ENCODE measurements around the gene MSL3B.

MSL3B gene

DNA sequence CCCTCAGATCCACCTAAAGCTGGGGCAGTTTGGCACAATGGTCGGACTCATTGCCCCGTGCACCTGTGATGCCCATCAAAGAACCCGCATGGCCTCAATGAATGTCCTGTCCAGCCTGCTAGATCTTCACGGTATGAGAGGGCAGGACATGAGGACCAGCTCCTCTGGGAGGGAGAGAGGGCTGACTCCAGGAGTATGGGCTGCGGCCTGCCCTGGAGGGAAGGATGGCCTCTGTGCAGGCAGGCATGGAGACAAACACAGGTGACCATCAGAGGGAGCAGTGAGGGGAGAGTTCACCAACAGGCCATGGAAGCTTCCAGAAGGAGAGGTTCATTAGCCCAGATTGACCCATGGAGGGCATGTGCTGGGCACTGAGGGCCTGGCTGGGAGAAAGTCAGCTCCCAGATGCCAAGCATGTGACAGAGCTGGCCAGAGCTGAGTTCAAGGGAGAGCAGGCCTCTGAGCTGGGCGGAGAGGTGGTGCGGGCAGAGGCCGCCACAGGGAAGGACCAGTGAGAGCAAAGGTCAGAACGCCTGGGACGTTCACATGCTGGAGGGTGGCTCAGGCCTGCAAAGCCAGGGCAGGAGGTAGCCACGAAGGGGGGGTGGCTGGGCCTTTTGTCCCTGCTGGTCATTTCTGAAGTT is 50.1 kb downstream of the MSL3B start:
- no peak overlapping the region for H3K9ac ChIP-seq
- H3K27me3 ChIP-seq: no peaks in the 10 kb centered on the region
- no peaks in the 10 kb centered on the region for H3F3A ChIP-seq (ENCODE audit: low read depth)
- no peaks in the 10 kb centered on the region for H3K79me2 ChIP-seq (ENCODE audit: low read depth)
- TF ChIP-seq, protein P1, sequence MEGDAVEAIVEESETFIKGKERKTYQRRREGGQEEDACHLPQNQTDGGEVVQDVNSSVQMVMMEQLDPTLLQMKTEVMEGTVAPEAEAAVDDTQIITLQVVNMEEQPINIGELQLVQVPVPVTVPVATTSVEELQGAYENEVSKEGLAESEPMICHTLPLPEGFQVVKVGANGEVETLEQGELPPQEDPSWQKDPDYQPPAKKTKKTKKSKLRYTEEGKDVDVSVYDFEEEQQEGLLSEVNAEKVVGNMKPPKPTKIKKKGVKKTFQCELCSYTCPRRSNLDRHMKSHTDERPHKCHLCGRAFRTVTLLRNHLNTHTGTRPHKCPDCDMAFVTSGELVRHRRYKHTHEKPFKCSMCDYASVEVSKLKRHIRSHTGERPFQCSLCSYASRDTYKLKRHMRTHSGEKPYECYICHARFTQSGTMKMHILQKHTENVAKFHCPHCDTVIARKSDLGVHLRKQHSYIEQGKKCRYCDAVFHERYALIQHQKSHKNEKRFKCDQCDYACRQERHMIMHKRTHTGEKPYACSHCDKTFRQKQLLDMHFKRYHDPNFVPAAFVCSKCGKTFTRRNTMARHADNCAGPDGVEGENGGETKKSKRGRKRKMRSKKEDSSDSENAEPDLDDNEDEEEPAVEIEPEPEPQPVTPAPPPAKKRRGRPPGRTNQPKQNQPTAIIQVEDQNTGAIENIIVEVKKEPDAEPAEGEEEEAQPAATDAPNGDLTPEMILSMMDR (IDR thresholded peaks at IDR 0.05): no peak
- TF ChIP-seq EZH2 (IDR thresholded peaks at IDR 0.05): no peak
- no peak for TF ChIP-seq EZH2phosphoT487 (IDR thresholded peaks at IDR 0.05)
- no peak overlapping the region for H3K27ac ChIP-seq
- H3K27me3 Mint-ChIP-seq (ENCODE audit: insufficient read depth, low read depth): peaks cover 4% of the 10 kb centered on the region
- H3K4me3 Mint-ChIP-seq: no peak overlapping the region
- peaks cover 10% of the 10 kb centered on the region for H3K4me1 Mint-ChIP-seq
- no peak overlapping the region for H2AFZ ChIP-seq (replicated peaks)
- no peaks in the 10 kb centered on the region for H3K9me3 ChIP-seq (ENCODE audit: low read depth)
- no peak overlapping the region for H3K4me2 ChIP-seq
- no peak overlapping the region for H3K4me3 ChIP-seq
- no peaks in the 10 kb centered on the region for H3K36me3 ChIP-seq
- DNase-seq (ENCODE audit: low spot score): no peak
- no peak overlapping the region for H3K27ac Mint-ChIP-seq
- H4K20me1 ChIP-seq (ENCODE audit: low read depth): no peaks in the 10 kb centered on the region
- no peaks in the 10 kb centered on the region for H3K36me3 Mint-ChIP-seq
- H3K9me3 Mint-ChIP-seq: no peaks in the 10 kb centered on the region
- H3K4me1 ChIP-seq: no peaks in the 10 kb centered on the region

DNA sequence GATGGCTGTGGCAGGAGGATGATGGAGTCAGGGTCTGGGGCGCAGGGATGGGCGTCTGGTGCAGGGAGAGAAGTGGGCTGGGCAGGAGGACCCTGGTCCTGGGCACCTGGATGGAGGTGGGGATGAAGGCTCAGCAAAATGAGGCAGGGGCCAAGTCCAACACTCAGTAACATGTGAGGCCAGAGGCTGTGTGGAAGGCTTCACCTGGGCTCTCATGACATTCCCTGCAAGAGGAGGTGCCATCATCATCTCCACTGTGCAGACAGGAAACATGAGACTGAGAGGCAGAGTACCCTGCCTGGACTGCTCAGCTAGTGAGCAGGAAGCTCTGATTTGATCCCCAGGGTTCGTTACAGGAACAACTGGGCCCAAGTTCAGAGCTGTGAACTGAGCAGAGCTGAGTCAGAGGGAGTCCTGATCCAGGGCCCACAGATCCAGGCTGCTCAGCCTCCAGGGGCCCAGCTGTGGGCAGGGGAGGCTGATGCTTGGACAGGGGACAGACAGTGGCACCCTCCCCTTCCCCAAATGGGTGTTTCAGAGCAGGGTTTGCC is 50.8 kb downstream of the MSL3B start:
- Histone ChIP-seq H3K4me1 (no peaks in the 10 kb centered on the region), H3K4me2 (no peak overlapping the region), H3F3A (ENCODE audit: low read depth) (no peaks in the 10 kb centered on the region), H3K9ac (no peak overlapping the region), H3K4me3 (no peak overlapping the region), H3K27me3 (no peaks in the 10 kb centered on the region), H3K36me3 (no peaks in the 10 kb centered on the region), H4K20me1 (ENCODE audit: low read depth) (no peaks in the 10 kb centered on the region), H3K9me3 (ENCODE audit: low read depth) (no peaks in the 10 kb centered on the region), H3K27ac (no peak overlapping the region), H2AFZ (replicated peaks) (no peak overlapping the region), H3K79me2 (ENCODE audit: low read depth) (no peaks in the 10 kb centered on the region)
- H3K27ac Mint-ChIP-seq: no peak overlapping the region
- no peaks in the 10 kb centered on the region for H3K9me3 Mint-ChIP-seq
- peak overlapping the region; percentile 65 for H3K4me3 Mint-ChIP-seq
- no peaks in the 10 kb centered on the region for H3K36me3 Mint-ChIP-seq
- TF ChIP-seq, protein P1 (IDR thresholded peaks at IDR 0.05): no peak
- peaks cover 4% of the 10 kb centered on the region for H3K27me3 Mint-ChIP-seq (ENCODE audit: insufficient read depth, low read depth)
- no peak for DNase-seq (ENCODE audit: low spot score)
- H3K4me1 Mint-ChIP-seq: peaks cover 10% of the 10 kb centered on the region

GRCh38 chr2:233816771-233817170 is 51.4 kb downstream of the MSL3B start:
- Histone ChIP-seq H3K4me1 (no peaks in the 10 kb centered on the region), H3K27me3 (no peaks in the 10 kb centered on the region), H3K4me2 (no peak overlapping the region), H2AFZ (replicated peaks) (no peak overlapping the region), H3K9me3 (ENCODE audit: low read depth) (no peaks in the 10 kb centered on the region), H3K9ac (no peak overlapping the region), H3K79me2 (ENCODE audit: low read depth) (no peaks in the 10 kb centered on the region), H3K27ac (no peak overlapping the region), H3K4me3 (no peak overlapping the region), H3K36me3 (no peaks in the 10 kb centered on the region), H4K20me1 (ENCODE audit: low read depth) (no peaks in the 10 kb centered on the region), H3F3A (ENCODE audit: low read depth) (no peaks in the 10 kb centered on the region)
- Mint-ChIP-seq H3K4me1 (peaks cover 10% of the 10 kb centered on the region), H3K27me3 (ENCODE audit: insufficient read depth, low read depth) (peaks cover 4% of the 10 kb centered on the region), H3K27ac (peak overlapping the region; percentile 46), H3K36me3 (no peaks in the 10 kb centered on the region), H3K9me3 (no peaks in the 10 kb centered on the region), H3K4me3 (no peak overlapping the region)
- no peak for TF ChIP-seq EZH2 (IDR thresholded peaks at IDR 0.05)
- TF ChIP-seq EZH2phosphoT487 (IDR thresholded peaks at IDR 0.05): no peak
- TF ChIP-seq, protein P1 (IDR thresholded peaks at IDR 0.05): no peak
- DNase-seq (ENCODE audit: low spot score): no peak

Measured in neural progenitor cell (in vitro differentiated cells).